Keratinocyte (primary cell): ENCODE measurements around the gene EFNB3. TPM values are rescaled to one million over a fixed set of nuclear protein-coding genes. Genes with fewer than 3 reads are reported as not detected.

Experiments used
- DNase-seq: peaks from one replicate; pipeline ENCODE4 v3.0.0-alpha.2; 2011; ENCODE audit warnings: low read depth, missing footprints, low spot score
- FAIRE-seq: peaks from 2 replicates; lab custom pipeline; 2011; peaks lifted over from hg19 to GRCh38; lab: Jason Lieb, UNC
- H2AFZ ChIP-seq: 2 replicates; pipeline ENCODE4 v1.6.0; 2012; ENCODE audit warnings: low read length, control low read depth, inconsistent platforms; ENCODE audit not compliant: control insufficient read depth
- H3K27ac ChIP-seq: 2 replicates; pipeline ENCODE4 v1.5.1; 2011; ENCODE audit warnings: low read length; ENCODE audit not compliant: control insufficient read depth, insufficient read depth
- H3K27me3 ChIP-seq: 3 replicates; pipeline ENCODE4 v1.6.0; 2011; ENCODE audit warnings: low read length; ENCODE audit not compliant: control insufficient read depth, insufficient read depth; ENCODE audit errors: extremely low read depth
- H3K36me3 ChIP-seq, 2 experiments: 2 replicates in 1 of 2; 3 replicates in 1 of 2; pipeline ENCODE4 v1.5.1; 2011; ENCODE audit warnings: low read length in 2 of 2, mild to moderate bottlenecking in 1 of 2; ENCODE audit not compliant: control insufficient read depth in 2 of 2, insufficient read depth in 2 of 2; ENCODE audit errors: extremely low read depth in 1 of 2
- H3K4me1 ChIP-seq: 3 replicates; pipeline ENCODE4 v1.5.1; 2011; ENCODE audit warnings: low read length; ENCODE audit not compliant: control insufficient read depth, insufficient read depth; ENCODE audit errors: extremely low read depth
- H3K4me2 ChIP-seq: 3 replicates; pipeline ENCODE4 v1.6.0; 2011; ENCODE audit warnings: low read depth, low read length; ENCODE audit not compliant: control insufficient read depth, insufficient read depth; ENCODE audit errors: extremely low read depth
- H3K4me3 ChIP-seq, 3 experiments: fragments of 200-600 bp in 1 of 3; sonication (generic) in 1 of 3; 2 replicates in 2 of 3; 3 replicates in 1 of 3; pipeline ENCODE4 v1.5.1; 2011 to 2016; ENCODE audit warnings: low read length in 3 of 3, mild to moderate bottlenecking in 3 of 3, control low read depth in 2 of 3, inconsistent platforms in 1 of 3, low read depth in 1 of 3, mixed read lengths in 1 of 3, mixed run types in 1 of 3, moderate library complexity in 1 of 3; ENCODE audit not compliant: control insufficient read depth in 2 of 3, insufficient read depth in 2 of 3; ENCODE audit errors: extremely low read depth in 1 of 3
- H3K79me2 ChIP-seq: 2 replicates; pipeline ENCODE4 v1.6.0; 2012; ENCODE audit warnings: low read length; ENCODE audit not compliant: control insufficient read depth, insufficient read depth
- H3K9ac ChIP-seq: 3 replicates; pipeline ENCODE4 v1.6.0; 2011; ENCODE audit warnings: low read length; ENCODE audit not compliant: control insufficient read depth, insufficient read depth; ENCODE audit errors: extremely low read depth
- H3K9me1 ChIP-seq: 3 replicates; pipeline ENCODE4 v1.6.0; 2011; ENCODE audit warnings: low read length; ENCODE audit not compliant: control insufficient read depth, insufficient read depth; ENCODE audit errors: extremely low read depth
- H3K9me3 ChIP-seq: 2 replicates; pipeline ENCODE4 v1.5.1; 2012; ENCODE audit warnings: low read depth, low read length; ENCODE audit not compliant: control insufficient read depth
- H4K20me1 ChIP-seq: 3 replicates; pipeline ENCODE4 v1.6.0; 2011; ENCODE audit warnings: low read length; ENCODE audit not compliant: control insufficient read depth, insufficient read depth; ENCODE audit errors: extremely low read depth
- CTCF ChIP-seq, 3 experiments: IDR thresholded peaks in 1 of 3; conservative IDR thresholded peaks in 1 of 3; optimal IDR thresholded peaks in 1 of 3; 2 replicates in 2 of 3; 3 replicates in 1 of 3; pipeline versions ENCODE3 to v1.5.1; 2011; ENCODE audit warnings: low read length in 3 of 3, mild to moderate bottlenecking in 3 of 3, moderate library complexity in 2 of 3, control low read depth in 1 of 3, inconsistent platforms in 1 of 3; ENCODE audit not compliant: insufficient read depth in 2 of 3; ENCODE audit errors: extremely low read depth in 1 of 3
- EZH2 ChIP-seq: IDR thresholded peaks from one replicate; pipeline ENCODE4 v1.6.1; 2012; ENCODE audit warnings: inconsistent platforms, mild to moderate bottlenecking, low read length, moderate library complexity
- dilution Hi-C: fragments of 300-500 bp; cut with MboI; formaldehyde crosslinking; loops from one replicate; pipeline ENCODE4 v1.7.0; 2020; ENCODE audit warnings: low sequenced_read_pairs; ENCODE audit not compliant: extremely low pct_ligation_motif_present
- polyA plus RNA-seq, 5 experiments: library from polyadenylated mRNA; depleted of rRNA in 3 of 5; stranded (reverse) in 3 of 5; stranded (forward) in 1 of 5; unstranded in 1 of 5; fragments of >200 nt; gene quantifications; 1 replicate in 1 of 5; 2 replicates in 3 of 5; 3 replicates in 1 of 5; pipeline versions ENCODE4 v1.2.1 to v1.2.3, GENCODE V29; 2011 to 2012; ENCODE audit warnings: missing spikeins in 2 of 5, low read depth in 1 of 5, low replicate concordance in 1 of 5

EFNB3 gene
- polyA plus RNA-seq, 1 donor (not counting 4 experiments of a cell fraction or from before 2014, with no cell fraction given) = 4.1 TPM

- DNase-seq = no peak
- dilution Hi-C loops = no loop called here
- no peak for FAIRE-seq
- Histone ChIP-seq H3K79me2 (no peaks in the 10 kb centered on the region), H3K27ac (no peak overlapping the region), H3K4me3 (no peak overlapping the region), H3K4me2 (no peak overlapping the region), H3K9me1 (no peaks in the 10 kb centered on the region), H2AFZ (no peak overlapping the region), H4K20me1 (no peaks in the 10 kb centered on the region), H3K36me3 (peaks cover 0 to under 1% of the 10 kb centered on the region in 2 experiments), H3K9ac (no peak overlapping the region), H3K27me3 (peaks cover 26% of the 10 kb centered on the region), H3K9me3 (no peaks in the 10 kb centered on the region), H3K4me1 (peaks cover 24% of the 10 kb centered on the region)
- no peak for TF ChIP-seq CTCF (optimal IDR thresholded peaks at IDR 0.05 in 1 of 3, IDR thresholded peaks at IDR 0.05 in 1 of 3, conservative IDR thresholded peaks at IDR 0.05 in 1 of 3; ENCODE audit: extremely low read depth in 1 of 3, insufficient read depth in 2 of 3, low read length in 3 of 3)
- no peak for TF ChIP-seq EZH2
Measured at GRCh38 chr17:7707858-7708750, 3.1 kb downstream of the EFNB3 start.

- dilution Hi-C loops = no loop called here
- no peak overlapping the region for H2AFZ ChIP-seq
- peaks cover 26% of the 10 kb centered on the region for H3K27me3 ChIP-seq
- FAIRE-seq (no peak), DNase-seq (no peak)
- no peaks in the 10 kb centered on the region for H3K79me2 ChIP-seq
- no peak overlapping the region for H3K4me2 ChIP-seq
- no peaks in the 10 kb centered on the region for H3K36me3 ChIP-seq
- H3K9ac ChIP-seq = no peak overlapping the region
- H3K4me3 ChIP-seq = no peak overlapping the region
- H3K4me1 ChIP-seq = peaks cover 21% of the 10 kb centered on the region
- no peak for TF ChIP-seq CTCF (optimal IDR thresholded peaks at IDR 0.05 in 1 of 3, IDR thresholded peaks at IDR 0.05 in 1 of 3, conservative IDR thresholded peaks at IDR 0.05 in 1 of 3; ENCODE audit: extremely low read depth in 1 of 3, insufficient read depth in 2 of 3, low read length in 3 of 3)
- no peak for TF ChIP-seq EZH2
- H4K20me1 ChIP-seq = no peaks in the 10 kb centered on the region
- H3K9me1 ChIP-seq = no peaks in the 10 kb centered on the region
- no peaks in the 10 kb centered on the region for H3K9me3 ChIP-seq
- H3K27ac ChIP-seq = no peak overlapping the region
Measured at GRCh38 chr17:7709031-7709430, 4.0 kb downstream of the EFNB3 start.
